GM21423 (cell line): Measurements from ENCODE around the gene GATAD2A.

Experiments used
- ATAC-seq: cut with Tn5 transposase; IDR thresholded peaks from one replicate; pipeline ENCODE4 v1.9.1; 2021; ENCODE audit warnings: mild to moderate bottlenecking, moderate library complexity; ENCODE audit not compliant: unreplicated experiment

GATAD2A gene

DNA sequence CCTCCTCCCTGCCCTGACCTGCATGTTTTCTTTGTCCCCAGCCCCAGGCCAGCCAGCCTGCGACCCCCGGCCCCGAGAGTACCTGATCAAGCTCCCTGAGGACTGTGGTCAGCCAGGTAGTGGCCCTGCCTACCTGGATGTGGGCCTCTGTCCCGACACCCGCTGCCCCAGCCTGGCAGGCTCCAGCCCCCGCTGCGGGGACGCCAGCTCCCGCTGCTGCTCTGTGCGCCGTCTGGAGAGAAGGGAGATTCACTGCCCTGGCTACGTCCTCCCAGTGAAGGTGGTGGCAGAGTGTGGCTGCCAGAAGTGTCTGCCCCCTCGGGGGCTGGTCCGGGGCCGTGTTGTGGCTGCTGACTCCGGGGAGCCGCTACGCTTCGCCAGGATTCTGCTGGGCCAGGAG, 138.2 kb downstream of the GATAD2A start:
- ATAC-seq, result no peak

DNA sequence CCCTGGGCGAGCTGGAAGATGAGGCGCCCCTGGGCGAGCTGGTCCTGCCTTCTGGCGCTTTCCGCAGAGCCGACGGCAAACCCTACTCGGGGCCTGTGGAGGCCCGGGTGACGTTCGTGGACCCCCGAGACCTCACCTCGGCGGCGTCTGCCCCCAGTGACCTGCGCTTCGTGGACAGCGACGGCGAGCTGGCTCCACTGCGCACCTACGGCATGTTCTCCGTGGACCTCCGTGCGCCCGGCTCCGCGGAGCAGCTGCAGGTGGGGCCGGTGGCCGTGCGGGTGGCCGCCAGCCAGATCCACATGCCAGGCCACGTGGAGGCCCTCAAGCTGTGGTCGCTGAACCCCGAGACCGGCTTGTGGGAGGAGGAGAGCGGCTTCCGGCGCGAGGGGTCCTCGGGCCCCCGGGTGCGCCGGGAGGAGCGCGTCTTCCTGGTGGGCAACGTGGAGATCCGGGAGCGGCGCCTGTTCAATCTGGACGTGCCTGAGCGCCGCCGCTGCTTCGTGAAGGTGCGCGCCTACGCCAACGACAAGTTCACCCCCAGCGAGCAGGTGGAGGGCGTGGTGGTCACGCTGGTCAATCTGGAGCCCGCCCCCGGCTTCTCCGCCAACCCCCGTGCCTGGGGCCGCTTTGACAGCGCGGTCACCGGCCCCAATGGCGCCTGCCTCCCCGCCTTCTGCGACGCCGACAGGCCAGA, 138.9 kb downstream of the GATAD2A start:
- ATAC-seq, result no peak

- ATAC-seq, result no peak
These were observed 139.6 kb downstream of the GATAD2A start for GRCh38 chr19:19544954-19545591.

- no peak for ATAC-seq
These were observed 140.2 kb downstream of the GATAD2A start for GRCh38 chr19:19545707-19546106.

GRCh38 chr19:19546751-19547162, 141.3 kb downstream of the GATAD2A start:
- ATAC-seq, result no peak

- no peak for ATAC-seq
These were observed 142.3 kb downstream of the GATAD2A start for GRCh38 chr19:19547674-19548336.

DNA sequence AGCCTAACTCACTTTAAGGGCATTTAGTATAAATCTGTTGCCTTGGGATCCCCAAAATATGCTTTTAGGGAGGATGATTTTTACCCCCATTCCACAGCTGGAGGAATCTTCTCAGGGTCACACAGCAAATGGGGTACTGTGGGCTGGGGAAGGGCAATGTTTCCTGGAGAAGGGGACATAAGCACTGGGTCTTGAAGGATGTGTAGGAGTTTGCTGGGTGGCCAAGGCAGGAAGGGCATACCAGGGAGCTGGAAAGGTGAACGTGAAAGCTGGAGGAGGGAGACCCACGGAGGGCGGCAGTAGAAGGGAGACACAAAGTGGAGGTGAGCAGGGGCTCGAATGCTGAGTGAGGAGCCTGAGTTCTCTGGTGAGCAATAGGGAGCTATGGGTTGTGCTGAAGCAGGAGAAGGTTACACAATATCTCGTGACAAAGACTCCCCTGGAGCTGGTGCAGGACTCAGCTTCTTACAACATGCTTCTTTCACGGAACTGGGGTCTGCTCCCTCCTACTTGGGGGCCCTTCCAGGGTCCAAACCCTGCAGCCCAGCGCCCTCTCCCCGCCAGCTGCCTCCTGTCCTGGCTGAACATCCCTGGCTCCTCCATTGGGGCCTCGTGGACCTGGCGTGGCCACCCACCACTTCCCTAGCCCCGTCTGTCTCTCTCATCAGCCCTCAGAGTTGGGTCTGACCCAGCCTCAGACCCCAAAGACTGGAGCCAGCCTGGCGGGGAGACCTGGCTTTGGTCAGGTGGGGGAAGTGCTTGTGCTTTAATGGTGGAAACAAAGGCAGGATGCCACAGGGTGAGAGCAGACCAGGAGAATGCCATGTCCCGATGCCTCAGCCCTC, 143.7 kb downstream of the GATAD2A start:
- ATAC-seq, result no peak

DNA sequence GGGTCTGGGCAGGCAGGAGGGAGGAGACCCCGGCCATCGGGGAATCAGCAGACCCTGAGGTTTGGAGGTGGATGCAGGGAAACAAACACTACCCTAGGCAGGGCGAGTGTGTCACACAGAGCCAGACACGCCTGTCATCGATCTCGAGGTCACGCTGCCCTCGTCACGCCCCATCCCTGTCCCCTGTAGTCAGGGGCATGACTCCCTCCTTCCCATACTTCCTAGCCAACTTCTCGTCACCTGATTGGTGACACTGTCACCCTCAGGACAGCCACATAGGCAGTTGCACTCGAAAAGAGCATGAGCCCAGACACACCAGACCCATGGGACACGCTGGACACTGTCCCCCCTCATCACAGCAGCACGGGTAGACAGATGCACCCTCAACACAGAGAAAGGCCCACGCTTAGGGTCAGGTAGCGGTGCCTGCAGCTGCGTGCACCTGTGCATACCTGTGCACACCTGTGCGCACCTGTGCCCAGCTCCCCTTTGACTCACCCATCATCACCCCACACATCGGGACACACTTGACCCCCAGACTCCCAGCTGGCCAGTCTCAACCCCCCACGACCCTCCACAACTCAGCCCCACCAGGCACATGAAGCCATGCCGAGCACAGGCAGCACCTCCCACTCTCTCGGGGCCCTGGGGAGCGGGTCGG, 144.5 kb downstream of the GATAD2A start:
- ATAC-seq, result no peak

- no peak for ATAC-seq
These were observed 145.0 kb downstream of the GATAD2A start for GRCh38 chr19:19550485-19550929.

GRCh38 chr19:19550972-19551852, 145.7 kb downstream of the GATAD2A start:
- no peak for ATAC-seq

DNA sequence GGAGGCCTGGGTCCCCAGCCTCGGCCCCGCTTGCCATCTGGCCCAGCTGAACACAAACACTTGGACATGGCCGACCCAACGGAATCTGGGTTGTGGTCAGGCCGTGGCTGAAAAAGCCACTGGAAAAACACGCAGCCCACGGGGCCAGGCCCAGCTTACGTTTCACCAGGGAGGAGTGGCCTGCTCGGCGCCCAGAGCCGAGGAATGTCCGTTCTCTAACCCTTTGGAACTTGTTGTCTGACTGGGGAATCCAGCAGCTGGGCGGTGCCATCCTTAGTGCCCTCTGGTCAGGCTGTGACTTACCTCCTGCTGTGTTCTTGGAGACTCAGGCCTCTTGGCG, 146.3 kb downstream of the GATAD2A start:
- no peak for ATAC-seq

- ATAC-seq, result no peak
These were observed 147.3 kb downstream of the GATAD2A start for GRCh38 chr19:19552798-19553197.

GRCh38 chr19:19553670-19554069, 148.2 kb downstream of the GATAD2A start:
- no peak for ATAC-seq

GRCh38 chr19:19554074-19555023, 148.9 kb downstream of the GATAD2A start:
- no peak for ATAC-seq

DNA sequence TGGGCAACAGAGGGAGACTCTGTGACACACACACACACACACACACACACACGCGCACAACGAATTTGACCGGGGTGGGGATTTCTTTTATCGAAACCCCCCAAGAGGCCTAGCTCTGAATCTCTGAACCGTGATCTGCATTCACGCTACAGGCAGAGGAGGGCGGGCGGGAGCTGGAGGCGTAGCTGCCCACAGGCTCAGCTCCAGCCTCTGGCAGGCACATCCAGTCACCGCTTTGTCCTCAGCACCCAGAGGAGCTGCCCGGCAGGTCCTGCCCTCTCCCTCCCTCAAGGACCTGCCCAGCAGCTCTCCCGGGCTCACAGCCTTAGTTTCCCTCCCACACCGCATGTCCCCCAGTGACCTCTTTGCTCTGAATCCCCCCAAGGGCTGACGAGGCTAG, 152.6 kb downstream of the GATAD2A start:
- no peak for ATAC-seq
